Upper lobe of left lung (tissue), 4 donors: ENCODE results near the gene KIRREL3.

Experiments used
- CTCF ChIP-seq, 6 experiments: fragments of 450-650 bp in 4 of 6; fragments of 200-600 bp in 2 of 6; sonication (generic) in 2 of 6; IDR thresholded peaks; one replicate each; pipeline ENCODE4 v1.5.1; 2016 to 2019; ENCODE audit warnings: antibody characterized with exemption in 6 of 6
- POLR2A ChIP-seq, 4 donors: fragments of 450-650 bp; IDR thresholded peaks; one replicate each; pipeline ENCODE4 v1.5.1; 2016 to 2017; ENCODE audit warnings: antibody characterized with exemption in 4 of 4, mild to moderate bottlenecking in 2 of 4
- POLR2AphosphoS5 ChIP-seq, 2 donors: sonication (generic); formaldehyde crosslinking; IDR thresholded peaks; one replicate each; pipeline ENCODE4 v1.5.1; 2017; ENCODE audit warnings: antibody characterized with exemption in 2 of 2

- TF ChIP-seq CTCF (IDR thresholded peaks at IDR 0.05) (no peak), POLR2A (IDR thresholded peaks at IDR 0.05) (no peak), POLR2AphosphoS5 (IDR thresholded peaks at IDR 0.05) (no peak)
Measured at GRCh38 chr11:126992804-126993111, 7.8 kb downstream of the KIRREL3 start.
